GM20431 (cell line): ENCODE results near the gene TBX18.

Experiments
- in situ Hi-C: fragments of 300-500 bp; cut with MseI, MboI; formaldehyde crosslinking; loops from one replicate; pipeline ENCODE4 v1.15.0; 2020; ENCODE audit warnings: low sequenced_read_pairs; ENCODE audit not compliant: unreplicated experiment

The TBX18 gene

GRCh38 chr6:84687431-84687830 lies 77.0 kb downstream of the TBX18 start:
- in situ Hi-C loops: no loop called here

- in situ Hi-C loops: no loop called here
Observed at GRCh38 chr6:84685983-84686584, 78.3 kb downstream of the TBX18 start.

GRCh38 chr6:84681693-84682326 lies 82.6 kb downstream of the TBX18 start:
- in situ Hi-C loops: no loop called here

- in situ Hi-C loops: no loop called here
Observed at GRCh38 chr6:84675651-84676050, 88.7 kb downstream of the TBX18 start.

- in situ Hi-C loops: no loop called here
Observed at GRCh38 chr6:84674395-84674794, 90.0 kb downstream of the TBX18 start.

- in situ Hi-C loops: no loop called here
Observed at GRCh38 chr6:84671183-84671582, 93.2 kb downstream of the TBX18 start.

- in situ Hi-C loops: no loop called here
Observed at GRCh38 chr6:84669945-84670344, 94.5 kb downstream of the TBX18 start.

GRCh38 chr6:84667252-84668213 lies 96.9 kb downstream of the TBX18 start:
- in situ Hi-C loops: no loop called here

- in situ Hi-C loops: no loop called here
Observed at GRCh38 chr6:84665401-84665800, 99.0 kb downstream of the TBX18 start.

- in situ Hi-C loops: no loop called here
Observed at GRCh38 chr6:84663866-84664265, 100.5 kb downstream of the TBX18 start.

- in situ Hi-C loops: no loop called here
Observed at GRCh38 chr6:84657486-84657885, 106.9 kb downstream of the TBX18 start.

GRCh38 chr6:84657025-84657424 lies 107.4 kb downstream of the TBX18 start:
- in situ Hi-C loops: no loop called here

- in situ Hi-C loops: no loop called here
Observed at GRCh38 chr6:84653027-84653551, 111.3 kb downstream of the TBX18 start.

GRCh38 chr6:84652356-84653026 lies 111.9 kb downstream of the TBX18 start:
- in situ Hi-C loops: no loop called here

- in situ Hi-C loops: no loop called here
Observed at GRCh38 chr6:84651583-84651982, 112.8 kb downstream of the TBX18 start.

- in situ Hi-C loops: no loop called here
Observed at GRCh38 chr6:84648444-84648843, 116.0 kb downstream of the TBX18 start.

- in situ Hi-C loops: no loop called here
Observed at GRCh38 chr6:84645563-84646266, 118.7 kb downstream of the TBX18 start.

- in situ Hi-C loops: no loop called here
Observed at GRCh38 chr6:84645000-84645399, 119.4 kb downstream of the TBX18 start.

- in situ Hi-C loops: no loop called here
Observed at GRCh38 chr6:84643778-84644177, 120.6 kb downstream of the TBX18 start.

GRCh38 chr6:84641076-84641475 lies 123.3 kb downstream of the TBX18 start:
- in situ Hi-C loops: no loop called here
